ENCODE data around the gene CHM. TPM values are rescaled to one million over a fixed set of nuclear protein-coding genes. Genes with fewer than 3 reads are reported as not detected.

The CHM gene, protein sequence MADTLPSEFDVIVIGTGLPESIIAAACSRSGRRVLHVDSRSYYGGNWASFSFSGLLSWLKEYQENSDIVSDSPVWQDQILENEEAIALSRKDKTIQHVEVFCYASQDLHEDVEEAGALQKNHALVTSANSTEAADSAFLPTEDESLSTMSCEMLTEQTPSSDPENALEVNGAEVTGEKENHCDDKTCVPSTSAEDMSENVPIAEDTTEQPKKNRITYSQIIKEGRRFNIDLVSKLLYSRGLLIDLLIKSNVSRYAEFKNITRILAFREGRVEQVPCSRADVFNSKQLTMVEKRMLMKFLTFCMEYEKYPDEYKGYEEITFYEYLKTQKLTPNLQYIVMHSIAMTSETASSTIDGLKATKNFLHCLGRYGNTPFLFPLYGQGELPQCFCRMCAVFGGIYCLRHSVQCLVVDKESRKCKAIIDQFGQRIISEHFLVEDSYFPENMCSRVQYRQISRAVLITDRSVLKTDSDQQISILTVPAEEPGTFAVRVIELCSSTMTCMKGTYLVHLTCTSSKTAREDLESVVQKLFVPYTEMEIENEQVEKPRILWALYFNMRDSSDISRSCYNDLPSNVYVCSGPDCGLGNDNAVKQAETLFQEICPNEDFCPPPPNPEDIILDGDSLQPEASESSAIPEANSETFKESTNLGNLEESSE
- 30.0 TPM for total RNA-seq
- 11.8 TPM for polyA plus RNA-seq (ENCODE audit: insufficient read depth, low read depth, low replicate concordance)
- long read RNA-seq, donor 1, result 0 reads
- long read RNA-seq, donor 2, result 0 reads
- long read RNA-seq, donor 3, full-length matches to known transcripts, result 7 of 7 reads
- long read RNA-seq, donor 3, partial matches to known transcripts, result 0 of 7 reads
- long read RNA-seq, donor 3, other reads (novel, unspliced or antisense), result 0 of 7 reads
- long read RNA-seq, donor 4, full-length matches to known transcripts, result 3 of 3 reads
- long read RNA-seq, donor 4, partial matches to known transcripts, result 0 of 3 reads
- long read RNA-seq, donor 4, other reads (novel, unspliced or antisense), result 0 of 3 reads
- long read RNA-seq, donor 5, result 0 reads
- long read RNA-seq, donor 6, full-length matches to known transcripts, result 3 of 19 reads
- long read RNA-seq, donor 6, partial matches to known transcripts, result 16 of 19 reads
- long read RNA-seq, donor 6, other reads (novel, unspliced or antisense), result 0 of 19 reads
- long read RNA-seq, donor 7, full-length matches to known transcripts, result 2 of 5 reads
- long read RNA-seq, donor 7, partial matches to known transcripts, result 3 of 5 reads
- long read RNA-seq, donor 7, other reads (novel, unspliced or antisense), result 0 of 5 reads
- long read RNA-seq, donor 8, result 0 reads
- long read RNA-seq, donor 9, full-length matches to known transcripts, result 3 of 3 reads
- long read RNA-seq, donor 9, partial matches to known transcripts, result 0 of 3 reads
- long read RNA-seq, donor 9, other reads (novel, unspliced or antisense), result 0 of 3 reads
- long read RNA-seq, donor 10, full-length matches to known transcripts, result 2 of 2 reads
- long read RNA-seq, donor 10, partial matches to known transcripts, result 0 of 2 reads
- long read RNA-seq, donor 10, other reads (novel, unspliced or antisense), result 0 of 2 reads

DNA sequence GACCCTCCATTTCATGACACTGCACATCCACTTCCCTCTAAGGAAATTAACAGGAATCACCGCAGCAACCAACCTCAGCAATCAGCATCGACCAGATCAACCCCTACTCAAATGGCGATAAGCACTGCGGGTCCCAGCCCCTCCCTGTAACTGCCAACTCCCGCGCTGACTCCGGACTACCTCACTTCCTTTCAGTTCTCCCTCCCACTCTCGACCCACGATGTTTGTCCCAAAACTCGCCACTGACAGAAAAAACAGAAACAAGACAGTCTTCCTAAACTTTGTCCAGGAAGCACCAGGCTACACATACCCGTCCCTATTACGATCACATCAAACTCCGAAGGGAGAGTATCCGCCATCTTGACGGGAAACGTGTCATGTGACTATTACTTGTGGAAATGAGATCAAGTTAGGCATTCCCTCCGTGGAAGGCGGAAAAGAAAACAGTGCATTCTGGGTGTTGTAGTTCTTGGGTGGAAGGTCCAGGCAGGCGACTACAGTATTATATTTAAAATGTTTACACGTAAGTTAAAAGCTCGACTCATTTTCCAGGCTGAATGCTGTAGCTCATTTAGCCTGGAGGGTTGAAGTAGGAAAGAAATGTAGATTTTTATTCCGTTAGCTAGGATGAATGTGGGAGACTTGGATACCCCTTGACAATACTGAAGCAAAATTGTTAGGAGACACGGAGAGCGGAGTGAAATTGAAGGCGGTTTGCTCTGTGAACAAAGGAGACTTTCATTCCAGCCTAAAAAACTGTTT is at the start of gene CHM:
Gene CHM, minus strand, starts transcription at position 385 of the 762 bp plus-strand sequence. Its CDS starts 26 bp downstream, at position 359.
- peak; percentile 62 for FAIRE-seq
- TF ChIP-seq, protein P1, sequence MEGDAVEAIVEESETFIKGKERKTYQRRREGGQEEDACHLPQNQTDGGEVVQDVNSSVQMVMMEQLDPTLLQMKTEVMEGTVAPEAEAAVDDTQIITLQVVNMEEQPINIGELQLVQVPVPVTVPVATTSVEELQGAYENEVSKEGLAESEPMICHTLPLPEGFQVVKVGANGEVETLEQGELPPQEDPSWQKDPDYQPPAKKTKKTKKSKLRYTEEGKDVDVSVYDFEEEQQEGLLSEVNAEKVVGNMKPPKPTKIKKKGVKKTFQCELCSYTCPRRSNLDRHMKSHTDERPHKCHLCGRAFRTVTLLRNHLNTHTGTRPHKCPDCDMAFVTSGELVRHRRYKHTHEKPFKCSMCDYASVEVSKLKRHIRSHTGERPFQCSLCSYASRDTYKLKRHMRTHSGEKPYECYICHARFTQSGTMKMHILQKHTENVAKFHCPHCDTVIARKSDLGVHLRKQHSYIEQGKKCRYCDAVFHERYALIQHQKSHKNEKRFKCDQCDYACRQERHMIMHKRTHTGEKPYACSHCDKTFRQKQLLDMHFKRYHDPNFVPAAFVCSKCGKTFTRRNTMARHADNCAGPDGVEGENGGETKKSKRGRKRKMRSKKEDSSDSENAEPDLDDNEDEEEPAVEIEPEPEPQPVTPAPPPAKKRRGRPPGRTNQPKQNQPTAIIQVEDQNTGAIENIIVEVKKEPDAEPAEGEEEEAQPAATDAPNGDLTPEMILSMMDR (IDR thresholded peaks at IDR 0.05; ENCODE audit: borderline replicate concordance, extremely low read depth, insufficient read depth), result no peak

DNA sequence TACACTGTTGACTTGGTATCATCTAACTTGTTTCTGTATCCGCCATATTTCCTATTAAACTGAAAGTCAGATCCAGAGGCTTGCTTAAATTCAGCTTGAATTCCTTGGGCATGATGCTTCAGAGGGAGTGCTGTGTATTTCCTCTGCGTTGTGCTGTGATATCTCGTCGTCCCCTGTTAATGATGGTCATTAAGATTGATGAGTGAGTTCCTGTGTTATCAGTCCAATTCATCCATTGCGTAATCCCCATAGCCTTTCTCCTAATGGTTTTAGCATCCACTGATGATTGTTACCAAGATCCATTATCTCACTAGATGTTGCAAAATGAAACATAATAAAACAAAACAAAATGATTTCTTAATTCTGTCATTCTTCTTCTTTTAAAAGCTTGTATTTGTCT is 31.3 kb upstream of the CHM start:
- no peak overlapping the region for H3K4me3 ChIP-seq (ENCODE audit: low read length in 3 of 3)
- H3K36me3 ChIP-seq (ENCODE audit: control insufficient read depth in 2 of 3, insufficient read depth in 3 of 3, low read length in 3 of 3), result no peaks in the 10 kb centered on the region
- H3K4me1 ChIP-seq (ENCODE audit: control insufficient read depth in 2 of 3, insufficient read depth in 2 of 3, low read depth in 1 of 3, low read length in 3 of 3), result no peaks in the 10 kb centered on the region
- H3K27ac ChIP-seq (ENCODE audit: low read depth in 2 of 2, low read length in 2 of 2), result no peak overlapping the region
- no peak overlapping the region for H3K9ac ChIP-seq (ENCODE audit: low read length in 3 of 3)
- no peaks in the 10 kb centered on the region for H3K27me3 ChIP-seq (ENCODE audit: control insufficient read depth, insufficient read depth, low read length)
- FAIRE-seq (no peak), DNase-seq (no peak)
- TF ChIP-seq, protein P1 (IDR thresholded peaks at IDR 0.05; ENCODE audit: borderline replicate concordance, extremely low read depth, insufficient read depth), result no peak
- no peaks in the 10 kb centered on the region for H3K9me3 ChIP-seq (ENCODE audit: control insufficient read depth in 2 of 3, insufficient read depth in 1 of 3, low read length in 3 of 3)
- intact Hi-C loops (cut with DNase I), result no loop called here

More for the DNA sequence above, at the start of gene CHM:
- peak within 1 kb of the TSS; percentile 39 to 97 (median 94) for H3K9ac ChIP-seq (ENCODE audit: low read length in 3 of 3)
- H3K9me3 ChIP-seq (ENCODE audit: control insufficient read depth in 2 of 3, insufficient read depth in 1 of 3, low read length in 3 of 3), result no peaks in the 10 kb centered on the region
- H3K4me3 ChIP-seq (ENCODE audit: low read length in 3 of 3), result peak within 1 kb of the TSS; percentile 89 to 98 (median 96)
- H3K4me1 ChIP-seq (ENCODE audit: control insufficient read depth in 2 of 3, insufficient read depth in 2 of 3, low read depth in 1 of 3, low read length in 3 of 3), result no peaks in the 10 kb centered on the region
- H3K27me3 ChIP-seq (ENCODE audit: control insufficient read depth, insufficient read depth, low read length), result no peaks in the 10 kb centered on the region
- H3K36me3 ChIP-seq (ENCODE audit: control insufficient read depth in 2 of 3, insufficient read depth in 3 of 3, low read length in 3 of 3), result no peaks in the 10 kb centered on the region
- peak; percentile 68 to 96 (median 82) for DNase-seq
- peak within 1 kb of the TSS; percentile 90 for H3K27ac ChIP-seq (ENCODE audit: low read depth in 2 of 2, low read length in 2 of 2)
- intact Hi-C loops (cut with DNase I), result no loop called here

DNA sequence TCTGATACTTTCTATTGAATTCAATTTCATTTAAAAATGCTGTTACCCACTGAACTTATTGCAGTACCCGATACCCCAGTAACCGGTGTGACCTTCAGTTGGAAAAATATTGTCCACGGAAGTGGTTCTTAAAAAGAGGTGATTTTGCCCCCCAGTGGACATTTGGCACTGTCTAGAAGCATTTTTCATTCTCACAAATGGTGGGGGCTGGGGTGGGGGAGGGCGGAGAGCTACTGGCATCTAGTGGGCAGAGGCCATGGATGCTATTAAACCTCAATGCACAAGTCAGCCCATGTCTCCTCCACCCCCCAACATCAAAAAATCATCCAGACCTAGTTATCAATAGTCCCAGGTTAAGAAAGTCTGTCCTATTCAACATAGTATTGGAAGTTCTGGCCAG is 19.6 kb upstream of the CHM start:
- DNase-seq (no peak), FAIRE-seq (no peak)
- H3K36me3 ChIP-seq (ENCODE audit: control insufficient read depth in 2 of 3, insufficient read depth in 3 of 3, low read length in 3 of 3), result no peaks in the 10 kb centered on the region
- H3K9ac ChIP-seq (ENCODE audit: low read length in 3 of 3), result no peak overlapping the region
- H3K27me3 ChIP-seq (ENCODE audit: control insufficient read depth, insufficient read depth, low read length), result no peaks in the 10 kb centered on the region
- intact Hi-C loops (cut with DNase I), result no loop called here
- H3K4me3 ChIP-seq (ENCODE audit: low read length in 3 of 3), result no peak overlapping the region
- H3K4me1 ChIP-seq (ENCODE audit: control insufficient read depth in 2 of 3, insufficient read depth in 2 of 3, low read depth in 1 of 3, low read length in 3 of 3), result no peaks in the 10 kb centered on the region
- TF ChIP-seq, protein P1 (IDR thresholded peaks at IDR 0.05; ENCODE audit: borderline replicate concordance, extremely low read depth, insufficient read depth), result no peak
- no peaks in the 10 kb centered on the region for H3K9me3 ChIP-seq (ENCODE audit: control insufficient read depth in 2 of 3, insufficient read depth in 1 of 3, low read length in 3 of 3)
- no peak overlapping the region for H3K27ac ChIP-seq (ENCODE audit: low read depth in 2 of 2, low read length in 2 of 2)

Measured in kidney (tissue), 22 donors.